Chondrocyte (in vitro differentiated cells): ENCODE results near the gene ATG7. TPM values are rescaled to one million over a fixed set of nuclear protein-coding genes. Genes with fewer than 3 reads are reported as not detected.
"Not testable (repeated sequence)": the region's sequence is repeated elsewhere in the genome, so short reads cannot be mapped to it uniquely, and the experiment has no call there.

Source experiments
- DNase-seq: peaks from one replicate; pipeline ENCODE4 v3.0.0; 2021; ENCODE audit warnings: mixed read lengths, low spot score
- H3K27ac Mint-ChIP-seq: one replicate; pipeline ENCODE4 v1.8.0; 2021; ENCODE audit warnings: mild to moderate bottlenecking, moderate library complexity, mixed read lengths; ENCODE audit not compliant: unreplicated experiment
- H3K27me3 Mint-ChIP-seq: 2 replicates; pipeline ENCODE4 v1.8.0; 2021; ENCODE audit warnings: low read depth, mixed read lengths
- H3K36me3 Mint-ChIP-seq: 2 replicates; pipeline ENCODE4 v1.8.0; 2021; ENCODE audit warnings: low read depth, mixed read lengths
- H3K4me1 Mint-ChIP-seq: 2 replicates; pipeline ENCODE4 v1.8.0; 2021; ENCODE audit warnings: low read depth, mild to moderate bottlenecking, mixed read lengths
- H3K4me3 Mint-ChIP-seq: one replicate; pipeline ENCODE4 v1.8.0; 2021; ENCODE audit warnings: mild to moderate bottlenecking, moderate library complexity, mixed read lengths; ENCODE audit not compliant: unreplicated experiment
- H3K9me3 Mint-ChIP-seq: 2 replicates; pipeline ENCODE4 v1.8.0; 2021; ENCODE audit warnings: low read depth, mixed read lengths
- total RNA-seq: library from RNA; stranded (reverse); gene quantifications from 3 replicates; pipeline ENCODE4 v1.2.1, GENCODE V29; 2021
- TF ChIP-seq, protein P1 (sequence below): fragments of 200-600 bp; sonication (generic); IDR thresholded peaks from 2 replicates; pipeline ENCODE4 v1.5.0; 2021; ENCODE audit warnings: antibody characterized with exemption, mild to moderate bottlenecking, moderate library complexity

ATG7 gene
- total RNA-seq, 1 donor from 2014 or later = 27.4 TPM

DNA sequence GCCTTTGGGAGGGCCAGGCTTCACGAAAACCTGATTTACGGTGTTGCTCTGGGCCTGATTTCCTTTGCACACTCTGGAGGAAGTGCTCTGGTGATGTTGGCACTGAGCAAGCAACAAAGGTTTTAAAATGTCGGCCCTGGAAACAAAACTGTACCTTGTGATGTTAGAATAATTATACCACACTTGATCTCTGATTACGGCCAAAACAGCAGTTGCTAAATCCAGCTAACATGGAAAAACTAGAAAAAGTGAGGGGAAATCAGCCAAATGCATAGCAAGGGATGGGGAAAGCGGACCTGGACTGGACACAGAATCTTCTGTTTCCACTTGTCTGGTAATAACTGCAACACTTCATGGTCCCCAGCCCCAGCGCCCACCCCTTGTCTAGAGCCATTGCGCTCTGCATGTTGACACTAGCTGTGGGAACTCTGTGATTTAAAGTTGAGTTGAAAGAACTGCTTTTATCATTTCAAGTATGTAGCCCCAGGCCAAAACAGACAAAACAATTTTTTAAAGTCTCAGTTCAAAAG lies 251.4 kb downstream of the ATG7 start:
- Mint-ChIP-seq H3K27ac (peak overlapping the region; percentile 77), H3K4me1 (peaks cover 44% of the 10 kb centered on the region), H3K9me3 (peaks cover 3% of the 10 kb centered on the region), H3K36me3 (peaks cover 1% of the 10 kb centered on the region), H3K4me3 (no peak overlapping the region), H3K27me3 (no peaks in the 10 kb centered on the region)
- TF ChIP-seq, protein P1, sequence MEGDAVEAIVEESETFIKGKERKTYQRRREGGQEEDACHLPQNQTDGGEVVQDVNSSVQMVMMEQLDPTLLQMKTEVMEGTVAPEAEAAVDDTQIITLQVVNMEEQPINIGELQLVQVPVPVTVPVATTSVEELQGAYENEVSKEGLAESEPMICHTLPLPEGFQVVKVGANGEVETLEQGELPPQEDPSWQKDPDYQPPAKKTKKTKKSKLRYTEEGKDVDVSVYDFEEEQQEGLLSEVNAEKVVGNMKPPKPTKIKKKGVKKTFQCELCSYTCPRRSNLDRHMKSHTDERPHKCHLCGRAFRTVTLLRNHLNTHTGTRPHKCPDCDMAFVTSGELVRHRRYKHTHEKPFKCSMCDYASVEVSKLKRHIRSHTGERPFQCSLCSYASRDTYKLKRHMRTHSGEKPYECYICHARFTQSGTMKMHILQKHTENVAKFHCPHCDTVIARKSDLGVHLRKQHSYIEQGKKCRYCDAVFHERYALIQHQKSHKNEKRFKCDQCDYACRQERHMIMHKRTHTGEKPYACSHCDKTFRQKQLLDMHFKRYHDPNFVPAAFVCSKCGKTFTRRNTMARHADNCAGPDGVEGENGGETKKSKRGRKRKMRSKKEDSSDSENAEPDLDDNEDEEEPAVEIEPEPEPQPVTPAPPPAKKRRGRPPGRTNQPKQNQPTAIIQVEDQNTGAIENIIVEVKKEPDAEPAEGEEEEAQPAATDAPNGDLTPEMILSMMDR = no peak
- no peak for DNase-seq

DNA sequence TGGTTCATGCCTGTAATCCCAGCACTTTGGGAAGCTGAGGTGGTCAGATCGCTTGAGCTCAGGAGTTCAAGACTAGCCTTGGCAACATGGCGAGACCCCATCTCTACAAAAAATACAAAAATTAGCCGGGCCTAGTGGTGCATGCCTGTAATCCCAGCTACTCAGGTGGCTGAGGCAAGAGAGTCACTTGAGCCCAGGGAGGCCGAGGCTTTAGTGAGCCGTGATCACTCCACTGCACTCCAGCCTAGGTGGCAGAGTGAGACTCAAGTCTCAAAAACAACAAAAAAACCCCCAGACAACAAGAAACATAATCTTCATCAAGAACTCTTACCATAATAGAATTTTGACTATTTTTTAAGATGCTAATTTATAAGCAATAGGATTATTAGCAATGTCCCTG lies 253.9 kb downstream of the ATG7 start:
- not testable (repeated sequence) for H3K27me3 Mint-ChIP-seq, DNase-seq, H3K4me3 Mint-ChIP-seq, H3K36me3 Mint-ChIP-seq, H3K27ac Mint-ChIP-seq, H3K9me3 Mint-ChIP-seq
- peaks cover 60% of the 10 kb centered on the region for H3K4me1 Mint-ChIP-seq

DNA sequence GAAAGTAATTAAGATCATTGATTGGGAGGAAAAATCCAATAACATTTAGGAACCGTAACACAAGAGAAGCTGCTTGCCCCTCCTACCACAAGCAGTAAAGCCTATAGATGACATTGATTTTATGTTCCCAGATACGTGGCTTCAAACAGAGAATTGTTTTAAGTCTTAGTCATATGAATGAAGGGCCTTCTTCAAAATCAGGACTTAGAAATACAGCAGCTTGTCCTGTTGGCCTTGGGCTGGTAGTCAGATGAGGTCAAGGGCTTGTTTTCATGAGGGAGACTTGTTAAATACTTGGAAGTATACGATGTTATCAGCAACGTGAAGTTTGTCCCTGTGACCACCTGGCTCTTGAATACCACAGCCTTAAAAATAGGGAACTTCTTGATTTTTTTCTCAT lies 257.1 kb downstream of the ATG7 start:
- Mint-ChIP-seq H3K4me3 (no peak overlapping the region), H3K9me3 (peaks cover 3% of the 10 kb centered on the region), H3K36me3 (no peaks in the 10 kb centered on the region), H3K27me3 (no peaks in the 10 kb centered on the region), H3K4me1 (peaks cover 60% of the 10 kb centered on the region), H3K27ac (peak overlapping the region; percentile 96)
- TF ChIP-seq, protein P1 = no peak
- DNase-seq = no peak

DNA sequence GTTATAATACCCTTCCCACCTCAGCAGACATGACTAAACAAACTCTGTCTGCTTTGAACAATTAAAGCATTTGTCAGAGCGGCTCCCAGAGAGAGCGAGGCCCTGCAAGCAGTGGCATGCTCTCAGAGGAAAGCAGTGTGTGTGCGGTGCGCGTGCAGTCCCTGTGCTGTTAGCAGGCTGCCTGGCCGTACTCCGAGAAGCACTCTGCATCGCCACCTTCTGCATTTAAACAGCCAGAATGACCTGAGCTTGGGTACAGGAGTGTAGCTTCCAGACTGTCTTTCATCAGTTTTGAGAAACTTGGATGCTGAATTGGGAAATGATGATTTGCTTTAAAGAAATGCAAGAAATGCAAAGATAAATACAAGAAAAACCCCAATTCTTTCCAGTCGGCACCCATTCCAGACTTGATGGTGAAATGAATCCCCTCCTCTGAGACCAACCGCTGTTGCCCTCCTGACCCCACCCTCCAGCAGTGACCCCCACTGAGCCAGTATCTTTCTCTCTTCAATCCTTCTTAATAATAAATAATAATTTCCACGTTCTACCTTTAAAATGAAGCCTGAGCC lies 258.0 kb downstream of the ATG7 start:
- H3K27ac Mint-ChIP-seq = peak overlapping the region; percentile 96

DNA sequence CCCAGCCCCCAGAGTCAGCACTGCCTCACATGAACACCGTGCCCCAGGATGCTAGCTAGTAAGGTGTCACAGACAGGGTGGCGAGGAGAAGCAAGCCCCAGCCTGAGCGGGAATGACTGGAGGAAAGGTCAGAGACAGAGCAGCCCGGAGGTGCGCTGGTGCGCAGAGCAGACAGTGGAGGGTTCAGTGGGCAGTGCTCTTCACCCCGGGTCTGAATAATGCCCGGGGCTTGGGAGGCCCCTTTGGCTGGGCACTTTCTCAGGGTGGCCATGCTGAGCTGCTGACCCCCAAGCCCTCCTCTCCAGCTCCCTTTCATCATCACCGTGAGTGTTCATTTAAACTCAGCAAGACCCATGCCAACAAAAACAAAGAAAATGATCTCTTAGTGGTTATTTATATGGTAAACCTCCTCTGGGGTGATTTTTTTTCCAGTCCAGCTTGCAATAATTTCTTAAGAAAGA lies 260.8 kb downstream of the ATG7 start:
- Mint-ChIP-seq H3K27ac (peak overlapping the region; percentile 82), H3K4me1 (peaks cover 62% of the 10 kb centered on the region), H3K36me3 (no peaks in the 10 kb centered on the region), H3K9me3 (no peaks in the 10 kb centered on the region), H3K4me3 (no peak overlapping the region), H3K27me3 (no peaks in the 10 kb centered on the region)
- no peak for DNase-seq
- TF ChIP-seq, protein P1 = no peak

More for the DNA sequence above, 258.0 kb downstream of the ATG7 start:
- Mint-ChIP-seq H3K36me3 (no peaks in the 10 kb centered on the region), H3K4me3 (peak overlapping the region; percentile 49), H3K9me3 (peaks cover 3% of the 10 kb centered on the region), H3K4me1 (peaks cover 65% of the 10 kb centered on the region), H3K27me3 (no peaks in the 10 kb centered on the region)
- TF ChIP-seq, protein P1 = peak; percentile 74
- DNase-seq = peak; percentile 96
